IMR-90 (cell line): Measurements from ENCODE around the gene STXBP6. TPM values are rescaled to one million over a fixed set of nuclear protein-coding genes. Genes with fewer than 3 reads are reported as not detected.

Experiments used
- ATAC-seq: fragments of 200-7000 bp; cut with Tn5 transposase; 2 replicates; pipeline ENCODE4 v1.9.1; 2020; ENCODE audit warnings: low read depth, mild to moderate bottlenecking, moderate library complexity
- BruUV-seq: library from RNA; stranded (reverse); fragments of 400-500 nt; replicated peaks from 2 replicates; lab custom pipeline; 2021; lab: Mats Ljungman, UMichigan
- CTCF ChIA-PET: fragments of 300-600 bp; formaldehyde crosslinking; extraction: SDS; loops from one replicate; lab custom pipeline; 2021; ENCODE audit warnings: antibody characterized with exemption; lab: Yijun Ruan, JAX
- POLR2A ChIA-PET: fragments of 300-600 bp; sonication (Branson Sonifier 250); formaldehyde crosslinking; loops from one replicate; lab custom pipeline; 2022; ENCODE audit warnings: antibody characterized with exemption; ENCODE audit not compliant: unreplicated experiment; lab: Charles Lee
- DNase-seq: peaks from one replicate; pipeline ENCODE4 v3.0.0; 2013
- H2AFZ ChIP-seq: replicated peaks from 2 replicates; pipeline ENCODE3; 2013; ENCODE audit warnings: low read length, mild to moderate bottlenecking; ENCODE audit not compliant: poor library complexity
- H2AK5ac ChIP-seq: 2 replicates; pipeline ENCODE4 v1.6.1; 2013; ENCODE audit warnings: low read depth, low read length, inconsistent platforms
- H2AK9ac ChIP-seq: replicated peaks from 2 replicates; pipeline ENCODE3; 2013; ENCODE audit warnings: mild to moderate bottlenecking, low read depth, low read length, moderate library complexity; ENCODE audit not compliant: poor library complexity
- H2BK120ac ChIP-seq: 2 replicates; pipeline ENCODE4 v1.6.1; 2013; ENCODE audit warnings: low read depth, low read length, inconsistent platforms
- H2BK15ac ChIP-seq: 3 replicates; pipeline ENCODE4 v1.6.1; 2013; ENCODE audit warnings: low read depth, low read length, inconsistent platforms
- H2BK20ac ChIP-seq: 2 replicates; pipeline ENCODE4 v1.6.1; 2013; ENCODE audit warnings: low read depth, mild to moderate bottlenecking, inconsistent platforms, low read length, moderate library complexity
- H2BK5ac ChIP-seq: 2 replicates; pipeline ENCODE4 v1.6.1; 2013; ENCODE audit warnings: mild to moderate bottlenecking, low read depth, low read length, inconsistent platforms; ENCODE audit not compliant: poor library complexity, severe bottlenecking
- H3K14ac ChIP-seq: replicated peaks from 2 replicates; pipeline ENCODE4 v1.6.1; 2013; ENCODE audit warnings: low read depth, low read length, inconsistent platforms
- H3K18ac ChIP-seq: 2 replicates; pipeline ENCODE4 v1.6.1; 2013; ENCODE audit warnings: low read depth, low read length, control low read depth
- H3K23ac ChIP-seq: 2 replicates; pipeline ENCODE4 v1.6.1; 2013; ENCODE audit warnings: low read depth, low read length, inconsistent platforms
- H3K27ac ChIP-seq: 2 replicates; pipeline ENCODE4 v1.5.1; 2013; ENCODE audit warnings: mild to moderate bottlenecking, control low read depth, low read length; ENCODE audit not compliant: insufficient read depth
- H3K27me3 ChIP-seq: 2 replicates; pipeline ENCODE4 v1.6.1; 2013; ENCODE audit warnings: low read length; ENCODE audit not compliant: control insufficient read depth, insufficient read depth
- H3K36me3 ChIP-seq: 2 replicates; pipeline ENCODE4 v1.6.1; 2013; ENCODE audit warnings: low read length, mixed read lengths; ENCODE audit not compliant: control insufficient read depth, insufficient read depth
- H3K4ac ChIP-seq: 2 replicates; pipeline ENCODE4 v1.6.1; 2013; ENCODE audit warnings: low read depth, low read length, inconsistent platforms
- H3K4me1 ChIP-seq: 2 replicates; pipeline ENCODE4 v1.6.1; 2013; ENCODE audit warnings: low read length, mixed read lengths; ENCODE audit not compliant: control insufficient read depth, insufficient read depth
- H3K4me2 ChIP-seq: 2 replicates; pipeline ENCODE4 v1.6.1; 2013; ENCODE audit warnings: low read depth, mild to moderate bottlenecking, control low read depth, low read length, moderate library complexity
- H3K4me3 ChIP-seq: 2 replicates; pipeline ENCODE4 v1.5.1; 2013; ENCODE audit warnings: low read depth, mild to moderate bottlenecking, control low read depth, low read length, moderate library complexity; ENCODE audit not compliant: insufficient read depth
- H3K56ac ChIP-seq: 2 replicates; pipeline ENCODE4 v1.6.1; 2013; ENCODE audit warnings: low read length, inconsistent platforms; ENCODE audit not compliant: insufficient read depth; ENCODE audit errors: extremely low read depth
- H3K79me1 ChIP-seq, 2 experiments: 2 replicates each; pipeline ENCODE4 v1.6.1; 2013; ENCODE audit warnings: low read length in 2 of 2, inconsistent platforms in 1 of 2, low read depth in 1 of 2
- H3K9ac ChIP-seq: 2 replicates; pipeline ENCODE4 v1.6.1; 2013; ENCODE audit warnings: low read depth, low read length, control low read depth
- H3K9me1 ChIP-seq: 2 replicates; pipeline ENCODE4 v1.6.1; 2013; ENCODE audit warnings: low read length, inconsistent platforms; ENCODE audit not compliant: insufficient read depth
- H3K9me3 ChIP-seq: 2 replicates; pipeline ENCODE4 v1.6.1; 2013; ENCODE audit warnings: low read length; ENCODE audit not compliant: control insufficient read depth, insufficient read depth
- H4K20me1 ChIP-seq: 2 replicates; pipeline ENCODE4 v1.6.1; 2013; ENCODE audit warnings: low read length, inconsistent platforms; ENCODE audit not compliant: insufficient read depth
- H4K5ac ChIP-seq: 2 replicates; pipeline ENCODE4 v1.6.1; 2013; ENCODE audit warnings: mild to moderate bottlenecking, low read depth, low read length, control low read depth
- H4K8ac ChIP-seq, 2 experiments: 2 replicates each; pipeline ENCODE4 v1.6.1; 2013; ENCODE audit warnings: low read depth in 2 of 2, low read length in 2 of 2, control low read depth in 1 of 2, inconsistent platforms in 1 of 2
- H4K91ac ChIP-seq: 2 replicates; pipeline ENCODE4 v1.6.1; 2013; ENCODE audit warnings: low read depth, low read length, inconsistent platforms; ENCODE audit not compliant: insufficient read depth
- BHLHE40 ChIP-seq: fragments of 150-350 bp; IDR thresholded peaks from 2 replicates; pipeline ENCODE4 v1.6.1; 2016; ENCODE audit warnings: mild to moderate bottlenecking, low read depth, low read length
- CEBPB ChIP-seq: IDR thresholded peaks from 2 replicates; pipeline ENCODE4 v1.6.1; 2012; ENCODE audit warnings: low read depth, low read length, improper control_type of control experiment
- CHD1 ChIP-seq: IDR thresholded peaks from 2 replicates; pipeline ENCODE4 v1.6.1; 2012; ENCODE audit warnings: low read depth, low read length, improper control_type of control experiment
- CTCF ChIP-seq: conservative IDR thresholded peaks from 2 replicates; pipeline ENCODE4 v1.5.1; 2012; ENCODE audit warnings: mild to moderate bottlenecking, low read depth, low read length, improper control_type of control experiment
- ELK1 ChIP-seq: fragments of 150-350 bp; IDR thresholded peaks from 2 replicates; pipeline ENCODE4 v1.6.1; 2016; ENCODE audit warnings: low read depth, mild to moderate bottlenecking, low read length, moderate library complexity, borderline replicate concordance
- FOS ChIP-seq: fragments of 150-350 bp; IDR thresholded peaks from 2 replicates; pipeline ENCODE4 v1.6.1; 2016; ENCODE audit warnings: low read depth, low read length
- MAFK ChIP-seq: IDR thresholded peaks from 2 replicates; pipeline ENCODE4 v1.6.1; 2012; ENCODE audit warnings: low read depth, low read length, improper control_type of control experiment
- MAZ ChIP-seq: IDR thresholded peaks from 2 replicates; pipeline ENCODE4 v1.6.1; 2012; ENCODE audit warnings: low read depth, mild to moderate bottlenecking, low read length, improper control_type of control experiment, moderate library complexity, borderline replicate concordance
- MXI1 ChIP-seq: IDR thresholded peaks from 2 replicates; pipeline ENCODE4 v1.6.1; 2012; ENCODE audit warnings: low read depth, mild to moderate bottlenecking, low read length, moderate library complexity, borderline replicate concordance
- NFE2L2 ChIP-seq: fragments of 150-350 bp; IDR thresholded peaks from 2 replicates; pipeline ENCODE4 v1.6.1; 2016; ENCODE audit warnings: low read depth, mild to moderate bottlenecking, low read length
- POLR2A ChIP-seq: IDR thresholded peaks from 2 replicates; pipeline ENCODE4 v1.6.1; 2012; ENCODE audit warnings: mild to moderate bottlenecking, low read depth, low read length
- RAD21 ChIP-seq: IDR thresholded peaks from 2 replicates; pipeline ENCODE4 v1.6.1; 2012; ENCODE audit warnings: low read length, improper control_type of control experiment
- RCOR1 ChIP-seq: IDR thresholded peaks from 2 replicates; pipeline ENCODE4 v1.6.1; 2012; ENCODE audit warnings: mild to moderate bottlenecking, low read length, improper control_type of control experiment; ENCODE audit not compliant: insufficient replicate concordance
- RFX5 ChIP-seq: IDR thresholded peaks from 2 replicates; pipeline ENCODE4 v1.8.0; 2012; ENCODE audit warnings: low read depth, mild to moderate bottlenecking, low read length, moderate library complexity
- SMC3 ChIP-seq: fragments of 150-350 bp; IDR thresholded peaks from 2 replicates; pipeline ENCODE4 v1.6.1; 2016; ENCODE audit warnings: low read depth, mild to moderate bottlenecking, antibody characterized with exemption, low read length, moderate library complexity
- WGBS, 2 experiments: methylation state at CpG; one replicate each; pipeline versions ENCODE4 v1.1.5 to v1.1.7; 2013; ENCODE audit warnings: missing lambda C conversion rate in 2 of 2; ENCODE audit not compliant: insufficient read length in 1 of 2; ENCODE audit errors: extremely low coverage in 2 of 2; 5-methylcytosine and 5-hydroxymethylcytosine counted together
- dilution Hi-C: fragments of 300-500 bp; cut with HindIII; formaldehyde crosslinking; loops from one replicate; pipeline ENCODE4 v1.14.3; 2018; ENCODE audit warnings: low sequenced_read_pairs; ENCODE audit not compliant: unreplicated experiment
- in situ Hi-C: fragments of 300-500 bp; cut with MboI; formaldehyde crosslinking; loops from 3 replicates; pipeline ENCODE4 v1.14.3; 2019; ENCODE audit warnings: low sequenced_read_pairs, inconsistent platforms, mixed read lengths
- intact Hi-C: fragments of 100-400 bp; cut with micrococcal nuclease; formaldehyde crosslinking; loops from 2 replicates; pipeline ENCODE4 v1.10.0; 2022
- polyA plus RNA-seq, 3 experiments: library from polyadenylated mRNA; depleted of rRNA; stranded (reverse); fragments of >200 nt; gene quantifications; 2 replicates each; pipeline ENCODE4 v1.2.3, GENCODE V29; 2012; ENCODE audit warnings: low replicate concordance in 1 of 3
- total RNA-seq: library from RNA; depleted of rRNA; stranded (reverse); fragments of >200 nt; gene quantifications from 2 replicates; pipeline ENCODE4 v1.2.3, GENCODE V29; 2012
- TF ChIP-seq, protein P1 (sequence below): fragments of 150-350 bp; IDR thresholded peaks from 2 replicates; pipeline ENCODE4 v1.6.1; 2017; ENCODE audit warnings: mild to moderate bottlenecking, antibody characterized with exemption, low read length, low read depth

Gene STXBP6
- total and polyA plus RNA-seq, 2 of the 4 experiments (the other 2 are of a cell fraction), result 14.2 to 14.3 TPM

DNA sequence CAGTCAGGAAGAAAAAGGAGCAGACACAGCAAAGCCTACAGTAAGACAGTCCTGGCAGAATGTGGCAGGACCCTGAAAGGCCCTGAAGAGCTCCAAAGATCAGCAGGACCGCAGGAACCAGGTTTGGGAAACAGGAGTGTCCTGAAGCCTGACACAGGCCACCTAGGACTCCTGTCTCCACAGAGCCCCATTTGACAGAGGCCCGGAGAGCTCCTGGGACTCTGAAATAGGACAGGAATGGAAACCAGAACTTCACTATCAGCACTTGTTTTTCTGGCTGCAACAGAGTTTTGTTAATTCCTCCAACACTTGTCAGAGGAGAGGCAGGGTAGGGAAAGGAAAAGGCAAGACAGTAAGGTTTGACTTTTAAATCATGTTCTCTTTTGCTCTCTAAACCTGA lies 12.9 kb downstream of the STXBP6 start:
- no peaks in the 10 kb centered on the region for H3K9me3 ChIP-seq
- H2AK9ac ChIP-seq, result no peak overlapping the region
- H3K27ac ChIP-seq, result no peak overlapping the region
- H2BK120ac ChIP-seq, result no peak overlapping the region
- no peak overlapping the region for H3K18ac ChIP-seq
- in situ Hi-C loops, result no loop called here
- no peak overlapping the region for H2BK5ac ChIP-seq
- no peak overlapping the region for H2AK5ac ChIP-seq
- ATAC-seq (no peak), DNase-seq (no peak)
- no peak overlapping the region for H3K9ac ChIP-seq
- no peaks in the 10 kb centered on the region; a peak in 1 of 4 replicates for H3K79me1 ChIP-seq
- H3K4me2 ChIP-seq, result no peak overlapping the region
- H3K56ac ChIP-seq, result no peak overlapping the region
- H3K36me3 ChIP-seq, result no peaks in the 10 kb centered on the region
- no peak overlapping the region for H2AFZ ChIP-seq
- no CpG with 5 or more reads among the region's 2 CpGs for WGBS, 2 experiments
- H3K14ac ChIP-seq, result no peak overlapping the region
- no peaks in the 10 kb centered on the region for H3K4me1 ChIP-seq
- H4K5ac ChIP-seq, result 0 out of 2 replicates have a peak overlapping the region, but pooled peaks have one; percentile 11
- no peak overlapping the region for H3K4ac ChIP-seq
- H3K23ac ChIP-seq, result no peak overlapping the region
- H3K4me3 ChIP-seq, result no peak overlapping the region
- H3K9me1 ChIP-seq, result no peaks in the 10 kb centered on the region
- no peaks in the 10 kb centered on the region for H4K20me1 ChIP-seq
- H4K91ac ChIP-seq, result no peak overlapping the region
- H4K8ac ChIP-seq, result no peak overlapping the region
- intact Hi-C loops, result no loop called here
- CTCF ChIA-PET, result no interaction called here
- no peak overlapping the region for H2BK15ac ChIP-seq
- POLR2A ChIA-PET, result no interaction called here
- TF ChIP-seq POLR2A (no peak), RFX5 (no peak), CHD1 (no peak), RAD21 (no peak), RCOR1 (no peak), MAZ (no peak), ELK1 (no peak), SMC3 (no peak), BHLHE40 (no peak), MAFK (no peak), CTCF (no peak), FOS (no peak), CEBPB (no peak), NFE2L2 (no peak), MXI1 (no peak)
- TF ChIP-seq, protein P1, sequence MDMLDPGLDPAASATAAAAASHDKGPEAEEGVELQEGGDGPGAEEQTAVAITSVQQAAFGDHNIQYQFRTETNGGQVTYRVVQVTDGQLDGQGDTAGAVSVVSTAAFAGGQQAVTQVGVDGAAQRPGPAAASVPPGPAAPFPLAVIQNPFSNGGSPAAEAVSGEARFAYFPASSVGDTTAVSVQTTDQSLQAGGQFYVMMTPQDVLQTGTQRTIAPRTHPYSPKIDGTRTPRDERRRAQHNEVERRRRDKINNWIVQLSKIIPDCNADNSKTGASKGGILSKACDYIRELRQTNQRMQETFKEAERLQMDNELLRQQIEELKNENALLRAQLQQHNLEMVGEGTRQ, result no peak
- no peaks in the 10 kb centered on the region for H3K27me3 ChIP-seq
- dilution Hi-C loops, result no loop called here
- no peak overlapping the region for H2BK20ac ChIP-seq
- no TSS peak for BruUV-seq
